OCI-LY3 (cell line): Measurements from ENCODE around the gene ECHS1.
"Not testable (repeated sequence)": the region's sequence is repeated elsewhere in the genome, so short reads cannot be mapped to it uniquely, and the experiment has no call there.

ENCODE experiments used
- CTCF ChIP-seq: fragments of 200-600, 300-600 bp; sonication (generic); IDR thresholded peaks from 2 replicates; pipeline ENCODE4 v1.5.1; 2014; ENCODE audit warnings: antibody characterized with exemption, low read length, low read depth
- EZH2phosphoT487 ChIP-seq: fragments of 200-600 bp; shearing (Covaris generic); IDR thresholded peaks from 2 replicates; pipeline ENCODE4 v1.6.1; 2018; ENCODE audit warnings: antibody characterized with exemption, mixed run types, low read depth

- not testable (repeated sequence) for TF ChIP-seq CTCF, EZH2phosphoT487
Measured at GRCh38 chr10:133414401-133414800, 41.2 kb upstream of the ECHS1 start.
